Type B pancreatic cell (in vitro differentiated cells): ENCODE results near the gene TRABD. TPM values are rescaled to one million over a fixed set of nuclear protein-coding genes. Genes with fewer than 3 reads are reported as not detected.

ENCODE experiments used
- DNase-seq: peaks from one replicate; pipeline ENCODE4 v3.0.0; 2021; ENCODE audit warnings: mixed read lengths; ENCODE audit not compliant: unreplicated experiment; ENCODE audit errors: extremely low spot score
- H3K27ac Mint-ChIP-seq: 2 replicates; pipeline ENCODE4 v1.8.0; 2021; ENCODE audit warnings: mild to moderate bottlenecking, mixed read lengths
- H3K27me3 Mint-ChIP-seq: 2 replicates; pipeline ENCODE4 v1.8.0; 2021; ENCODE audit warnings: mixed read lengths
- H3K36me3 Mint-ChIP-seq: 2 replicates; pipeline ENCODE4 v1.8.0; 2021; ENCODE audit warnings: mixed read lengths
- H3K4me1 Mint-ChIP-seq: one replicate; pipeline ENCODE4 v1.8.0; 2021; ENCODE audit warnings: mixed read lengths; ENCODE audit not compliant: unreplicated experiment
- H3K4me3 Mint-ChIP-seq: 2 replicates; pipeline ENCODE4 v1.8.0; 2021; ENCODE audit warnings: mild to moderate bottlenecking, mixed read lengths
- H3K9me3 Mint-ChIP-seq: 2 replicates; pipeline ENCODE4 v1.8.0; 2021; ENCODE audit warnings: mixed read lengths
- CTCF ChIP-seq: fragments of 200-600 bp; sonication (generic); conservative IDR thresholded peaks from 2 replicates; pipeline ENCODE4 v1.5.0; 2021; ENCODE audit warnings: antibody characterized with exemption, mild to moderate bottlenecking
- total RNA-seq: library from RNA; stranded (reverse); gene quantifications from 2 replicates; pipeline ENCODE4 v1.2.1, GENCODE V29; 2021; ENCODE audit warnings: low replicate concordance

The TRABD gene
- total RNA-seq, 1 donor from 2014 or later, result 37.7 TPM

GRCh38 chr22:50225200-50225969, 39.7 kb downstream of the TRABD start:
- no peaks in the 10 kb centered on the region for H3K9me3 Mint-ChIP-seq
- no peaks in the 10 kb centered on the region for H3K27me3 Mint-ChIP-seq

GRCh38 chr22:50226063-50226874, 40.6 kb downstream of the TRABD start:
- TF ChIP-seq CTCF, result no peak
- DNase-seq, result no peak
- no peaks in the 10 kb centered on the region for H3K4me1 Mint-ChIP-seq
- no peak overlapping the region for H3K4me3 Mint-ChIP-seq
- H3K9me3 Mint-ChIP-seq, result no peaks in the 10 kb centered on the region
- H3K36me3 Mint-ChIP-seq, result no peaks in the 10 kb centered on the region
- H3K27ac Mint-ChIP-seq, result no peak overlapping the region
- no peaks in the 10 kb centered on the region for H3K27me3 Mint-ChIP-seq

More at GRCh38 chr22:50225200-50225969, 39.7 kb downstream of the TRABD start:
- H3K4me1 Mint-ChIP-seq, result no peaks in the 10 kb centered on the region
- DNase-seq, result no peak
- no peak overlapping the region for H3K27ac Mint-ChIP-seq
- H3K4me3 Mint-ChIP-seq, result no peak overlapping the region
- no peak for TF ChIP-seq CTCF
- no peaks in the 10 kb centered on the region for H3K36me3 Mint-ChIP-seq

GRCh38 chr22:50226875-50227165, 41.1 kb downstream of the TRABD start:
- Mint-ChIP-seq H3K4me3 (no peak overlapping the region), H3K27me3 (no peaks in the 10 kb centered on the region), H3K4me1 (no peaks in the 10 kb centered on the region), H3K9me3 (no peaks in the 10 kb centered on the region), H3K36me3 (no peaks in the 10 kb centered on the region), H3K27ac (no peak overlapping the region)
- TF ChIP-seq CTCF, result no peak
- no peak for DNase-seq

GRCh38 chr22:50227579-50228215, 42.0 kb downstream of the TRABD start:
- no peak for DNase-seq
- Mint-ChIP-seq H3K36me3 (no peaks in the 10 kb centered on the region), H3K9me3 (no peaks in the 10 kb centered on the region), H3K27me3 (no peaks in the 10 kb centered on the region), H3K4me3 (no peak overlapping the region), H3K4me1 (no peaks in the 10 kb centered on the region), H3K27ac (no peak overlapping the region)
- no peak for TF ChIP-seq CTCF

GRCh38 chr22:50228366-50228765, 42.7 kb downstream of the TRABD start:
- Mint-ChIP-seq H3K36me3 (no peaks in the 10 kb centered on the region), H3K4me3 (no peak overlapping the region), H3K9me3 (no peaks in the 10 kb centered on the region), H3K27ac (peak overlapping the region; percentile 59), H3K4me1 (no peaks in the 10 kb centered on the region), H3K27me3 (no peaks in the 10 kb centered on the region)
- no peak for TF ChIP-seq CTCF
- DNase-seq, result no peak
